Femur (tissue), 1 donor: Measurements from ENCODE around the gene KLHL17.
"Not testable (repeated sequence)": the region's sequence is repeated elsewhere in the genome, so short reads cannot be mapped to it uniquely, and the experiment has no call there.

Experiments
- DNase-seq: peaks from one replicate; pipeline ENCODE4 v3.0.0-alpha.2; 2017

Gene KLHL17

DNA sequence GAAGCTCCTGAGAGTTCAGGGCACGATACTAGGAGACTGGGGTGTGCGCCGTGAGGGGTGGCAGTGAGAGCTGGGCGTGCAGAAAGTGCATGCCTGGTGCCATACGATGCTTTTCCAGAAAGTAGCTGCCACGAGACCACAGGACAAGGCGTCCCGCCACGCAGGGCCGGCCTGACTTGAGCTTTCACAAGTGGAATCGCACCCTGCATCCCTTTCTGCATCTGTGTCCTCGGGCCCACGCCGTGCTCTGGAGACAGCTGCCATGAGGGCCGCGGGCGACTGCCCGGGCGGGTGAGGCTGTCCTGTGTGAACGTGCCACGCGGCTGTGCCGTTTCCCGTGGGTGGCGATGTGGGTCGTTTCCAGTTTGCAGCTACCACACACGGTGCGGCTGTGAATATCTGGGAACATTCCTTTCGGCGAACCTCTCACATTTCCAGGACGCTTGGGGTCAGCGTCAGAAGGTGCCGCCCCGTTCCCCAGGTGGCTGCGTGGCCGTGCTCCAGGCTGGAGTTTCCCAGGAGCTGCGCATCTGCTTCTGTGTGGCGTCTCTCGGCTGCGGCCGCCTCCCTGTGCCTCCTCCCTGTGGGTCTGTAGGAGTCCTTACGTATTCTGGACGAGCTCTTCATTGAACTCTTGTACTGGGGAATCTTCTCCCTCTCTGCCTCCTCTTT is 22.5 kb downstream of the KLHL17 start:
- DNase-seq: no peak

DNA sequence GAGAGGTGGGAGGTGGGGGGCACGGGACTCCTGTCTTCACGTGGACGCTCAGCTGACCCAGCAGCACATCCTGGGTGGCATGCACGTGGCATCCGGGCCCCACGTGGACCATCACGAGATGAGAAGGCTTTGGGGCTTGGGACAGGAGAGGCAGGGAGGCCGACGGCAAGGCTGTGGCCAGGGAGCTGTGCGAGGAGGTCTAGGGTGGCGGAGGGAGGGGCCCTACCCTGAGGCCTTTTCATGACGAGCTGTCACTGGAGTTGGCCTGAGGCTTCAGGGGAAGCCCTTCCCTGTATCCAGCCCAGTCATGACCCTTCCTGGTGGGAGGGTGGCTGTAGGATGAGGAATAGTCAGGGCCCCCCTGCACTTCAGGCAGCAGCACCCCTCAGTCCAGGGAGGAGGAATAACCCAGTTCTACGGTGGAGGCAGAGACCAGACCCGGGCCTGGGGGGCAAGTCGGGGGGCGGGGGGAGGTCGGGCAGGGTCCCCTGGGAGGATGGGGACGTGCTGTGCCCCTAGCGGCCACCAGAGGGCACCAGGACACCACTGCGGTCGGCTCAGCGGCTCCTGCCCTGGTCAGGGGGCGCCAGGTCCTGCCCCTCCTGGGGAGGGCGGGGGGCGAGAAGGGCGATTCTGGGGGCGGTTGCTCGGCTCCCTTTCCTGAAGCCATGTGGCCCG is 23.6 kb downstream of the KLHL17 start:
- DNase-seq: peak; percentile 69

DNA sequence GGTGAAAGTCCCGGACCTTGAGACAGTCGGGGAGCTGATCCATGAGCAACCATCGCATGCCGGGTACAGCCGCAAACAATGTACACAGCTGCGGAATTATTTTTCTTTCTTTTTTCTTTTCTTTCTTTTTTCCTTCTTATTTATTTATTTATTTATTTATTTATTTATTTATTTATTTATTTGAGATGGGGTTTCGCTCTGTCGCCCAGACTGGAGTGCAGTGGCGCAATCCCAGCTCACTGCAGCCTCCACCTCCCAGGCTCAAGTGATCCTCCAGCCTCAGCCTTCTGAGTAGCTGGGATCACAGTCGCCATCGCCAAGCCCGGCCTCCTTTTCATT is 24.1 kb downstream of the KLHL17 start:
- DNase-seq: no peak

DNA sequence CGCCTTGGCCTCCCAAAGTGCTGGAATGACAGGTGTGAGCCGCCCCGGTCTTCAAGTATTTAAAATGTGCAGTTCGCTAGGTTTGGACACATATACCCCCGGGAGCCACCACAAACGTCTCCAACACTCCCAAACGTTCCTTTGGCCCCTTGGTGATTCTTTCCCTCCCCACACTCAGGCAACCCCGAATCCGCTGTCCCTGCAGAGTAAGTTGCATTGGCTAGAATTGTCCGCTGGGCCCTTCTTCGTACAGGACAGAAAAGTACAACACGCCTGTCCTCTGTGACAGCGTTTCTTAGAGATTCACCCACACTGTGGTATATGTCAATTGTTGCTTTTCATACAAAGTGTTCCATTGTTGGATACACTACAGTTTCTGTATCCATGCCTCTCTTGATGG is 24.7 kb downstream of the KLHL17 start:
- DNase-seq: no peak

DNA sequence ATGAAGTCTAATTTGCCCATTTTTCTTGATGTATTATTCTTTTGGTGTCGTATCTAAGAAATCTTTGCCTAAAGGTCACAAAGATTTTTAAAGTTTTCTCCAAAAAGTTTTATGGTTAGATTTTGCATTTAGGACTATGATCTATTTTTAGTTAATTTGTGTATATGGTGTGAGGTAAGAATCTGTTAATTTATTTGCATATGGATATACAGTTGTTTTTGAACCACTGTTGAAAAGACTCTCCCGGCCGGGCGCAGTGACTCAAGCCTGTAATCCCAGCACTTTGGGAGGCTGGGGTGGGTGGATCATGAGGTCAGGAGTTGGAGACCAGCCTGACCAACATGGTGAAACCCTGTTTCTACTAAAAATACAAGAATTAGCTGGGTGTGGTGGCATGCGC is 27.7 kb downstream of the KLHL17 start:
- DNase-seq: not testable (repeated sequence)

DNA sequence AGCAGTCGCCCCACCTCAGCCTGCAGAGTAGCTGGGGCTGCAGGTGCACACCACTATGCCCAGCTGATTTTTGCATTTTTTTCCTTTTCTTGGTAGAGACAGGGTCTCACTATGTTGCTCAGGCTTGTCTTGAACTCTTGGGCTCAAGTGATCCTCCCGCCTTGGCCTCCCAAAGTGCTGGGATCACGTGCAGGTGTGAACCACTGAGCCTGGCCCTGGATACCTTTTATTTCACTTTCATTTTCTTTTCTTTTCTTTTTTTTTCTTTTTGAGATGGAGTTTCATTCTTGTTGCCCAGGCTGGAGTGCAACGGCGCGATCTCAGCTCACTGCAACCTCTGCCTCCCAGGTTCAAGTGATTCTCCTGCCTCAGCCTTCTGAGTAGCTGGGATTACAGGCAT is 30.9 kb downstream of the KLHL17 start:
- not testable (repeated sequence) for DNase-seq

DNA sequence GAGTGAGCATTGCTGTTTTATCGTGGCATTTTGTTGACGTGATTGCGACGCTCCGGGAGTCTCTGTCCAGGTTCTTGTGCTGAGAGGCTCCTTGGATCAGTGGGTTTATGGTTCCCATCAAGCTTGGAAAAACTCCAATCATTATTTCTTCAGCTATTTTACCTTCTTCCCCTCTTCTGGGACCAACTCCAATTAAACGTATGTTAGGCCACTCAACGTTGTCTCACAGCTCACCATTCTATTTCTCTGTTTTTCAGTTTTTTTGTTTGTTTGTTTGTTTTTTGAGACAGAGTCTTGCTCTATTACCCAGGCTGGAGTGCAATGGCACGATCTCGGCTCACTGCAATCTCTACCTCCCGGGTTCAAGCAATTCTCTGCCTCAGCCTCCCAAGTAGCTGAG is 31.5 kb downstream of the KLHL17 start:
- DNase-seq: no peak

DNA sequence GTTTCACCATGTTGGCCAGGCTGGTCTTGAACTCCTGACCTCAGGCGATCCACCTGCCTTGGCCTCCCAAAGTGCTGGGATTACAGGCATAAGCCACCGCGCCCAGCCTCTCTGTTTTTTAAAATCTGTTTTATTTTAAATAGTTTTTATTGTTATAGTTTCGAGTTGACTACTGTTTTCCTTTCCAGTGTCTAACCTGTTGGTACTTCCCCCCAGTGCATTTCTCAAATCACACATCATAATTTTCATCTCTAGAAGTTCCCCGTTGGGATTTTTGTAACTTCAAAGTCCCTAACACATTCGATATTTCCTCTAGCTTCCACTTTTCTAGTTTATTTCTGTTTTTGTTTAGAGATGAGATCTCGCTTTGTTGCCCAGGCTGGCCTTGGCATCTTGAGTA is 32.0 kb downstream of the KLHL17 start:
- DNase-seq: no peak

DNA sequence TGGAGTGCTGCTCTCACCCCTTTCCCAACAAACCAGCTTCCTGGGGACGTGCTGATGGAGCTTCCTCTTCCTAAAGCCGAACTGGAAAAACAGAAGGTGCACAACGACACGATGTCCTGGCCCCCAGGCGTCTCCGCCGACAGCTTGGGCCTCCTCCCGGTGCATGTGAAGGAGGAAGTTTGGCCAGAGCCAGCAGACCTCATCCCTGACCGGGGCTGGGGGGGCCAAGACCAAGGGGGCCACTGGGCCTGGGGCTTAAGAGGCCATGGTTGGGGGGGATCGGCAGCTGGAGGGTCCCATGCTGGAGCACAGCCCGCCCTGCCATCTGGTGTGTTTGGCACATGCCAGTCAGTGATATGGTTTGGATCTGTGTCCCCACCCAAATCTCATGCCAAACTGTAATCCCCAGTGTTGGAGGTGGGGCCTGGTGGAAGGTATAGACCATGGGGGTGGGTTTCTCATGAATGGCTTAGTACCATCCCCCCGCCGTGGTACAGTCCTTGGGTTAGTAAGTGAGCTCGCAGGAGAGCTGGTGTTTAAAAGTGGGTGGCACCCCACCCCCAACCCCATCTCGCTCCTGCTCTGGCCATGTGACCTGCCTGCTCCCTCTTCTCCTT is 33.1 kb downstream of the KLHL17 start:
- DNase-seq: no peak

DNA sequence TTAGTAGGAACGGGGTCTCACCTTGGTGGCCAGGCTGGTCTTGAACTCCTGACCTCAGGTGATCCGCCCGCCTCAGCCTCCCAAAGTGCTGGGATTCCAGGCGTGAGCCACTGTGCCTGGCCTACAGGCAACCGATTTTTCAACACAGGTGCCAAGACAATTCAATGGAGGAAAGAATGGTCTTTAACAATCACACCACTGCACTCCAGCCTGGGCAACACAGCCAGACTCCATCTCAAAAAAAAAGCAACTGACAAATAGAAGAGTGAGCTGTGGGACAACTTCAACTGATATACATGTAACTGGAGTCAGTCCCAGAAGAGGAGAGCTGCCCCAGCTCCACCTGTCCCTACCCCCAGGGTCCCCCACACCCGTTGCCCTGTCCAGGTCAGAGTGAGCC is 34.2 kb downstream of the KLHL17 start:
- not testable (repeated sequence) for DNase-seq

DNA sequence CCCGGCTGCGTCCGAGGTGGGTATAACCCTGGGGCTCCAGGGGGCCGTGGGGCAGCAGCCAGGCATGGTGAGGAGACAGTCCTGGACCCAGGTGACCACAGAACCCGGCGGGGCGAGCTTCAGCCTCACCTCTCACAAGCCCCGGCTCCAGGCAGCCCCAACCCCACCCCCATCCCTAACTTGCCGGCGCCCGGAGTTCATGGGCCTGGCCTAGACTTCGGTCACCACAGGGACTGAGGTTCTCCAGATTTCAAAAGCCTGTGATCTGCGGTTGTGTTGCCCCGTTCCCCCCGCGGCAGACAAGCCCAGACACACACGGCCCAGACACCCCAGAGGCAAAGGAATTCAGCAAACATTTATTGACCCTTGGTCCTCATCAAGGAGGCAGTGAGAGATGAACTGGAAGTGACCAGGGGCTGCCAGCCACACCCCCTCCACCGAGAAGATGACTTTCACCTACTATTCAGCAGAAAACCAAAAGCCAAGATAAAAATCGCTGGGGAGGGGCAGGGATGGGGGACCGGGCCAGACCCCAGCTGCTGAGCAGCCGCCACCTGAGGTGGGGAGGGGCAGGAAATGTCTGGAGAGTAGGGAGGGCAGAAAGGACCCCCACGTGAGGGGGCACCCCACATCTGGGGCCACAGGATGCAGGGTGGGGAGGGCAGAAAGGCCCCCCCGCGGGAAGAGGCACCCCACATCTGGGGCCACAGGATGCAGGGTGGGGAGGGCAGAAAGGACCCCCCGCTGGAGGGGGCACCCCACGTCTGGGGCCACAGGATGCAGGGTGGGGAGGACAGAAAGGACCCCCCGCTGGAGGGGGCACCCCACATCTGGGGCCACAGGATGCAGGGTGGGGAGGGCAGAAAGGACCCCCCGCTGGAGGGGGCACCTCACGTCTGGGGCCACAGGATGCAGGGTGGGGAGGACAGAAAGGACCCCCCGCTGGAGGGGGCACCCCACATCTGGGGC is 35.6 kb downstream of the KLHL17 start:
- no peak for DNase-seq

DNA sequence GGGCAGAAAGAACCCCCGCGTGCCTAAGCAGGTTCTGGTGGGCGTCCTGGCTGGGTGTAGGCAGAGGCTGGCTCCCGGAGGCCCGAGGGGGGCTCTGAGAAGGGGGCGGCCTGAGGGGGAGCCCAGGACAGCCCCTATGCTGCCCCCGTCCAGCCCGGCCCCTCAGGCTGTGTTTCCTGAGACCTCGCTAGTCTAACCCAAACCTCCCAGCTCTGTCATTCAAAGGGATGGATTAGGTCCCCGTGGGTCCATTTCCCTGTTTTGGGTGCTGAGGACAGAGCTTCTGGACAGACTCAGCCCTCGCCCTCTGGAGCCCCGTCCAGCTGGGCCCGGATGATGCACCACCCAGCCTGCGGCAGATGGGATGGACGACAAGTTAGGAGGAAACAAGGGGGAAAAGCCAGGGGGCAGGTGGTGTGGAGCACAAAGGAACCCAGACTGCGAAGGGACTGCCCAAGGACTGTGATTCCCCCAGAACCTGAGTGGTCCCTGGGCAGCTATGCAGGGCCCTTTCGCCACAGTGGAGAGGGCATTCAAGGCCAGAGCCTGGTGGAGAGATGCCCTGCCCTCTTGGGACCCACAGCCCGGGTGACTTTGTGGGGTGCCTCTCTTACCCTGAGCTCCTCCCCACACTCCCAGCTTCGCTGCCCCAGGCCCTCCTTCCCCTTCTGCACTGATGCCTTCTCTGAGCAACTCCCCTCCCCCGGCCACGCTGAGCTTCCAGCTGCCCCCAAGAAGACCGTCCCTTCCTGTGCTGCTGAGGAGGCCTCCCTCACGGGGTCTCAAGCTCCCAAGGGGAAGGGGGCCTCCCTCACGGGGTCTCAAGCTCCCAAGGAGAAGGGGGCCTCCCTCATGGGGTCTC is 36.7 kb downstream of the KLHL17 start:
- DNase-seq: no peak

DNA sequence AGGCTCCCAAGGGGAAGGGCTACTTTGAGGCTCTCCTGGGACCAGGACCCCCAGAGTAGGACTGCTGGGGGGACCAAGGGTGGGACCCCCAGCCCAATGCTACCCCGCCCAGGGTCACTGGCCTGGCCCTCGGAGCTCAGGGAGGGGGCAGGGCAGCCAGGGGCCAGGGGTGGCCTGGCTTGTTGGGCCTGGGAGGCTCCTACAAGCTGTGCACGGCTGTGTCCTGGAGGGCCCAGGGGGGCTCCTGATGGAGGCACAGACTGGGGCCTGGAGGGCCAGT is 37.3 kb downstream of the KLHL17 start:
- DNase-seq: no peak

DNA sequence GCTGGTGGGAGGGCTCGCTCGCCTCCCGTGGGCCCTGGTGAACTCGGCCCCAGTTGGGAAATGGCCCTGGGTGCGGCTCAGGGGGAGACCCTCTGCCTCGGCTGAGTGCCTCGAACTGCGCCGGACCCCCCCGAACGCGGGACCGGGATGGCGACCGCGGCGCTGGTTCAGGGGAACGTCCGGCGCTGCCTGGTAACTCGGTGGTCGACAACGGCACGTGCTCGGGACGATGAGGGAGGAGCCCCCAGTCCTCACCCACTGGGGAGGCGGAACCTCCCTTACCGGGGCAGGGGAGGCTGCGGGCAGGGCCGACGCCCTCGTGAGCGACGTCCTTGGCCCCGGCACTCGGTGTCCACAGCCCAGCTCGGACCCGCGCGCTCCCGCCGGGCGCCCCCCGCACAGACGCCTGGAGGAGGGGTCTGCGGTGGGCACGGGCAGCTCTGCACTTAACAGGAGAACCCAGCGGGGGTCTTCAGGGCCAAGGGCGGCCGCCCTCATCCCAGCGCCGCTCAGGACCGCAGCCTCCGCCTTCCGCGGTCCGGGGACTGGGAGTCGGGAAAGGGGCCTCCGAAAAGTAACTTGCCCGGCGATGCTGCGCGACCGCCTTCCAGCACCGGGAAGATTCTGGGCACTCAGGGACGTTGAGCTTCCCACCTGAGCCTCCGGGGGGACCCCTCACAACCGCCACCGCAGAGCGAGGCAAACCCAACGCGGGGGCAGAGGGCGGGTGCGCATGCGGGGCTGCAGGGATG is 37.8 kb downstream of the KLHL17 start:
- peak; percentile 39 for DNase-seq

DNA sequence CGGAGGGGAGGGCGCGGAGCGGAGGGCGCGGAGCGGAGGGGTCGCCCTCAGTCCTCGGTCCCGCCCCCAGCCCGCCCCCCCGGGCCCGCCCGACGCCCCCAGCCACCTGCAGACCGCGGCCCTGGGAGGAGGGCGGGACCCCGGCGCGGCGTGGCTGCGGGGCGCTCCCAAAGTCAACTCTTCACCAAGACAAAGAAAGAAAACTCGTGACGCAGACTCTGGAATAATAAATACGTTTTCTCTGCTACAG is 38.3 kb downstream of the KLHL17 start:
- peak; percentile 38 for DNase-seq

DNA sequence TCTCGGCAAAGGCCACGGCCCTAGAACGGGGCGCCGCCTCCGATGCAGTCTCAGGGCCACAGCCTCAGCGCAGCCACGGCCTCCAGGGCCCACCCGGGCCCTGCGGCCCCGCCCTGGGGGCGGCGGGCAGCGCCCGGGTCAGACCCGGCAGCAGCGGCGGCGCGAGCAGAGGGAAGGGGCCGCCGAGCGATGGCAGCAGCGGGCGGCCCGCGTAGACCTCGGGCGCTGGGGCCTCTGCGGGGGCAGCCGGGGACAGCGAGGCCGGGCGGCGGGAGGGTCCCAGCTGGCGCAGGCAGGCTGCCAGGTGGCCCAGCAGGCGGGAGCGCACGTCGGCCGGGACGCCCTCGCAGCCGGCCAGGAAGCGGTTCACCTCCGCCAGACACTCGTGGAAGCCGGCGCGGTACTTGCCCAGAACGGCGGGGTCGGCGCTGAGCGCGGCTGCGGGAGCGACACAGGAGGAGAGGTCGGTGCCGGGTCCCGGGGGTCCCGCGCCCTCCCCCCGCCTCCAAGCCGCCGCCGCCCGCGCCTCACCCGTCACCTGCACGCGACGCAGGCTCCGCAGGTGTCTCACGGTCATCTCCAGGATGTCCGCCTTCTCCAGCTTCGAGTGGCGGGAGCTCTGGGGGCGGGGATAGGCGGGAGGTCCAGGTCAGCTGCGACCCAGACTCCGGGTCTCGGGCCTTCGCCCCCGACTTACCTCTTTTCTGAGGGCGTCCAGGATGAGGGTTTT is 38.8 kb downstream of the KLHL17 start:
- DNase-seq: peak; percentile 58

DNA sequence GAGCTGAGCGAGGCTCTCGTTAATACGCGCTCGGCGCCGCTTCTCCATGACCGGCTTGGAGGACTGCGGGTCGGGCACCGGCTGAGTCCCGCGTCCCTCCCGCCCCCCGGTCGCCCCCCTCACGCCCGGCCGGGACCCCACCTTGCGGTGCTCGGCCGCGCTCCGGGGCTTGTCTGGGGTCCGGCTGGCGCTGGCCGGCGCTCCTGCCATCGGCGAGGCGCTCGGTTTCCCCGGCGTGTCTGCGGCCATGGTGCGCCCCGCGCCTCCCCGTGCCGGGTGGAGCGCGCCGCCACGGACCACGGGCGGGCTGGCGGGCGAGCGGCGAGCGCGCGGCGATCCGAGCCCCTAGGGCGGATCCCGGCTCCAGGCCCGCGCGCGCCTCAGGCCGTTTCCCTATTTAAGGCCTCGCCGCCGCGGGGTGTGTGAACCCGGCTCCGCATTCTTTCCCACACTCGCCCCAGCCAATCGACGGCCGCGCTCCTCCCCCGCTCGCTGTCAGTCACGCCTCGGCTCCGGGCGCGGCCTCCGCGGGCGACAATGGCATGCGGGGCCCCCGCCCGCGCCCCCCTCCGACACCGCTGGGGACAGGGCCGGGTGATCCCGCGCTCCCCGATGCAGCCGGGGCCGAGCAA is 39.5 kb downstream of the KLHL17 start, which contains the start of gene HES4:
Gene HES4, minus strand, starts transcription at position 373 of the 632 bp plus-strand sequence. Its CDS starts 124 bp downstream, at position 249.
- peak; percentile 94 for DNase-seq

DNA sequence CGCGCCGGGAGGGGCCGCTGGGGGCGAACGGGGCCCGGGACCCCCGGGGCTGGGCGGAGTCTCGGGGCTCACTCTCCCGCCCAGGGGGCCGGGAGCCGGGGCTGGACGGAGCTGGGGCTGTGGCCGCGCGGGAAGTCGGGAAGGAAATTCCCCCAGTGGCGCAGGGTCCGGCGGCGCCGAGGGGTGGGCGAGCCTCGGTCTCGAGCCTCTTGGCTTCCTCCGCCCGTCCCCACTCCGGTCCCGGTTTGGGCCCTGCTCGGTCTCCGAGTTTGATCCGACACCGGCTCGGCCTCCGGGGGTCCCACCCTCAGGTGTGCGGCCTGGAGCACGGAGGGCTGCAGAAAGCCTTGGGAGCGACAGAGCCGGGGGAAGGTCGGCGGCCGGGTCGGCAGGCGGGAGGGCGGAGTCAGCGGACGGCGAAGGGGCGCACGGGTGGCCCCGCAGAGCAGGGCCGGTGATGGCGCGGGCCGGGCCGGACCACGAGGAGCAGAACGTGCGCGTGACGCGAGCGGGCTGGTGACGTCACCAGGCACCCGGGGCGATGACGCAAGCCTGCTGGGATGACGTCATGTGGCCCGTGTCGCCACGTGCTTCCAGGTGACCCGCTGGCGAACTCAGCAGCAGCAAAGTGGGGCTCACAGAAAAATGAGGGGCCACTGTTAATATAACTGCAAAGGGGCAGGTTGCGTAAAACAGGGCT is 40.1 kb downstream of the KLHL17 start:
- DNase-seq: peak; percentile 91

DNA sequence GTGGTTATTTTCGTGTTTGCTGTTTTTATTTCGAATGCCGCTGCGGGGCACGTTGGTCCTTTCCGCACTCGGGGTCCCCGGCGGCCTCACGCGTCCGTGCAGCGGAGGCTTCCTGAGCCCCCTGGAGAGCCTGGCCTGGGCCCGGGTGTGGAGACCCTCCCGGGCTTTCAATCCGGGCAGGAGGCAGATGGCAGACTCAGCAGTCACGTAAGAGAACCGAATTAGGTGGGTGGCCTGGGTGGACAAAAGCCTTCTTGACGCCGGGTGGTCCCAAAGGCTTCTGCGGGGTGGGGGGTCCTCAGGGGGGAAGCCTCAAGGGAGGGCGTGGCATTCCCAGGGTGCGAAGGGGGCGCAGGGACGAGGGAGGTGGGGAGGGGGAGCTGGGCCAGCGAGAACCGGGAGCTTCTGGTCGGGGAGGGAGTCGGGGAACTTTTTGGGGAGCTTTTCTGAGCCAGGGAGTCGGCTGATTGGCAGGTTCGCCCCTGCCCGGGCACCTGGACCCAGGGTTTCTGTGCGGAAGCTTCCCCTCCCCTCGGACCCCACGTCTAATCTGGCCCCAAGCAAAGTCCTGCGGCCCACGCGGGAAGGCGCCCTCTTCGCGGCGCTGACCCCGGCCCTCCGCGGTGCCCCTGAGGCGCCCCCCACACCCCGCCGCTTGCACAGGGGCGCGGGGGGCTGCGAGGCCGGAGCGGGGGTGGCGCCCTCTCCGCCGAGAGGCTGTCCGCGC is 40.8 kb downstream of the KLHL17 start:
- peak; percentile 48 for DNase-seq
